Stimulated activated CD4-positive, alpha-beta T cell treated with anti-CD3 and anti-CD28 coated beads, TNF-alpha, amount 100 ng/mL, for 48 hours (primary cell): ENCODE results near the gene GEN1.

Experiments used
- DNase-seq, 3 donors: peaks; one replicate each; pipeline ENCODE4 v3.0.0-alpha.2; 2020; ENCODE audit warnings: low read depth in 3 of 3

GEN1 gene

DNA sequence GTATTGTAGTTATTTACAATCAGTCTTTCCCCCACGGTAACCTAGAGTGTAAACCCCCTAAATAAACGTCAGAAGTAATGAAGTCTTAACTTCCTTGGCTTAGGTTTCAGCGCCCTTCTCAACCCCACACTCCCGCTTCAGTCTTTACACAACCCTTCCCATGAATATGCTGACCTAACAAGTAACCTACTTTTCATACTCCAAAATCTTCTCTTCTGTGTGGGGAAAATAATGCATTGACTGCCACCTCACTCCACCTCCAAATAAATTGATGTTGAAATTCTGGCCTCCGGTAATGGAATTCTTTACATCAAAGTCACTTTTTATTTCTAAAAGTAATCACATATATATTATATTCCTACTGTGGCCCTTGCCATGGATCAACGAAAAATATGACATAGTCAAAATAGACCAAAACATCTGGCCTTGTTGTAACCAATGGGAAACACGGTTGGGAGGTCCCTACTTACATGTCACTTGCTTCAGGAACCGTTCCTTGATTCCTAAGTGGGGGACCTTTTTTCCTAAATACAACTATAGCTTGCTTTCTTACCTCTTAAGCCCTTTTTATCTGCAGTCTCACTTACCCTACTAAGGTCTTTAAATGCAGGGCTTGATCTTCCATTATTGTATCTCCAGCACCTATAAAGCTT lies 961 bp downstream of the GEN1 start:
- DNase-seq: no peak

DNA sequence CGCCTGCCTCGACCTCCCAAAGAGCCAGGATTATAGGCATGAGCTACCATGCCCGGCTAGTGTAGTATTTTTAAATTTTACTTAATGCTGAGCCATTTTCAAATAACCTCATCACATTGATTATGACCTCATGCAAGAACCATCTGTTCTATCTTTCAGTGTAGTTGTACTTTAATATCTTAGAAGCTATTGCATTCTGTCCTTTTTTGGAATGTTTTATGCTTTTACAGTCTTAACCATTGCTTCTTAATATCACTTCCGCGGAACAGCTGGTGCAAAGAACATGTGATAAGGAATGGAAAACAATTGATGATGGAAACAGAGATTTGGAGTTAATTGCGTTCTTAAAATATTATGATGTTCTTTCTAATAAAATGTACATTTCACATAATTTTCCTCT lies 2.7 kb downstream of the GEN1 start:
- DNase-seq: no peak

DNA sequence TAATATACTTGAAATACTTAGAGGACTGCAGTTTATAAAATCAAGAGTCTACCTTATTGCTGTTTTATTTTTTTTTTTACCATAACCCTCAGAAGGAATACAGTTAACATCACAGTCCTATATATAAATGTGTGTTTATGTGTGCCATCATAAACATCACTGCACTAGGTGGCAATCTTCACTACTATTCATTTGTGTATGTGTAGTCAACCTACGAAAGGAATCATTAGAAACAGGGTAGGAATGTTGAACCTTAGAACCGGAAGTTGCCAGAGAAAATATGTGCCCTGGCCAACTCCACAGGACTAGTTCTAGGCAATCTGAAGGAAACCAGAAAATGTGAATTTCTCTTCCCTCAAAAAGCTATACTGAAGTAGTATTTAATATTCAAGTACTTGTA lies 3.4 kb downstream of the GEN1 start:
- no peak for DNase-seq

DNA sequence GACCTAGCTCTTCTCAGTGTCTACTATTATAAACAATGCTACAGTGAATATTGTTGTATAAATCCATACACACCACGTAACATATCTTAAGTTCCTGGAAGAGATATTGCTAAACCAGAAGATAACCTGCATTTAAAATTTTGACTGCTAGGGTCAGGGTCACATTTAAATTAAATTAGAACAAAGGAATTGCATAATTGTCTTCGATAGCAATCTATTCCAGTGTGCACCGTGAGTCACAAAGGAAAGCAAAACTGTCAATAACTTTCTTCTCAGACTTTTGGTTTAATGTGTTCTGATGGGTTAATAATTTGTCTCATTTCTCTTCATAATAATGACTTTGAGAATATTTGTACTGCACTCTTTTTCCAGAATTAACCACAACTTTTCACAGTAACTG lies 4.2 kb downstream of the GEN1 start:
- no peak for DNase-seq

- no peak for DNase-seq
Observed at GRCh38 chr2:17759805-17760204, 5.9 kb downstream of the GEN1 start.

DNA sequence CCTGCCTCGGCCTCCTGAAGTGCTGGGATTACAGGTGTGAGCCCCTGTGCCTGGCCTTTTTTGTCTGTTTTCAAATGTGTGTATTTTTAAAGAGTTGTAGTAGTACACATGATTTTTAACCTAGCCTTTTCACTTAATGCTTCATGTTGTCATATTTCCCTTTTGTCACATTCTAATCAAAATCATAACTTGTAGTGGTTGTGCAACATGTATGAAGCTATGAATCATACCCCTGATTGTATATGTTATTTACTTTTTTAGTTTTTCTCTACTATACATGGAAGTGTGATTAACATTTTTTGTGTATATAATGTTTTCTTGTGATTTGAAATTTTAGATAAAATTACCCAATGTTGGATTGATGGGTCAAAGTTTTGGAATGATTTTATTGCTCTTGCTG lies 8.5 kb downstream of the GEN1 start:
- DNase-seq: no peak

GRCh38 chr2:17763641-17764333 lies 9.8 kb downstream of the GEN1 start:
- no peak for DNase-seq

DNA sequence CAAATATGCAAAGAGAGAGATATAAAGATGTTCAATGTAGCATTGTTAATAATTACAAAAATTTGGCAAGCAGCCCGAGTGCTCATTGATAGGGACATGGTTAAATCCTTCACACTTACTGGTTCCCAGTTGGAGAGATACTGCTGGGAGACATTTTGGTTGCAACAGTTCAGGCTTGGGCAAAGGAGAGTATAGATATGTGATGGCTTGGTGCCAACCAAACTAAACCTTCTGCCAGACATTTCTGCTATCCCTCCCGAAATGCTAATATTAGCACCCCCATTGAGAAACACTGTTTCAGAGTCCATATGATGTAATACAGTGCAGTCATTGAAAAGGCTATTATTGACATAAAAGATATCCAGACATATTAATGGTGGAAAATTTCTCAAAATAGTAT lies 11.5 kb downstream of the GEN1 start:
- DNase-seq: no peak

GRCh38 chr2:17768894-17769293 lies 15.0 kb downstream of the GEN1 start:
- no peak for DNase-seq

- no peak for DNase-seq
Observed at GRCh38 chr2:17771956-17772355, 18.0 kb downstream of the GEN1 start.

DNA sequence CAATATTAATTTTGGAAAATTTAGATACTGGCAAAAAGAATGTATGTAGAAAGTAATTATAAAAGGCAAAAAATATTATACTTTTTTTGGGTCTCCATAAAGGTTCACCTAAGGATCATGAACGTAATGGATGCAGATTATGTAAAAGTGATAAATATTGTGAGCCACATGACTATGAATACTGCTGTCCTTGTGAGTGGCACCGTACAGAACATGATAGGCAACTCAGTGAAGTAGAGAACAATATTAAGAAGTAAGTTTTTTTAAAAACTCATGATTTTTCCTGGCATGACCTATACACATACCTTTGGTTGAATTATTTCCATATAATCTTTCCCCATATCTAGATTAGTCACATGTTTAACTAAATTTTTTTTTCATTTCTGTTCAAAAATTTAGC lies 18.6 kb downstream of the GEN1 start:
- DNase-seq: no peak

- no peak for DNase-seq
Observed at GRCh38 chr2:17780546-17780945, 26.6 kb downstream of the GEN1 start.

- DNase-seq: no peak
Observed at GRCh38 chr2:17781482-17781881, 27.5 kb downstream of the GEN1 start.

DNA sequence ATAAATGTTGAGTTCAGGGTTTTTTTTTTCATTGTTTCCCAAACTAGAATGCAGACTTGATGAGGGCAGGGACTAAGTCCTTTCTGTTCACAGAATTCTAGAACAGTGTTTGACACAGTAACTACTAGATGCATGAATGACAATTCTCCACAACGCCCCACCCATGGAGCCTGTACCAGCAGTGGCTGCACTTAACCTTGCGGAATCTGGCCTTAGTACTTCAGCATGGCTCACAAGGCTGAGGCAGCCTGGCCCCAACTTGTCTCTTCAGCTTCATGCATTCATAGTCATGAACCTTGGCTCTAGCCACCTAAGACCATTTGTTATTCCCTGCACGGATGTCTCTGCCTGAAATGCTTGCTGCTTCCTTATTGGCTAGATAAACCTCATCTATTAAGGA lies 32.8 kb downstream of the GEN1 start:
- DNase-seq: no peak

DNA sequence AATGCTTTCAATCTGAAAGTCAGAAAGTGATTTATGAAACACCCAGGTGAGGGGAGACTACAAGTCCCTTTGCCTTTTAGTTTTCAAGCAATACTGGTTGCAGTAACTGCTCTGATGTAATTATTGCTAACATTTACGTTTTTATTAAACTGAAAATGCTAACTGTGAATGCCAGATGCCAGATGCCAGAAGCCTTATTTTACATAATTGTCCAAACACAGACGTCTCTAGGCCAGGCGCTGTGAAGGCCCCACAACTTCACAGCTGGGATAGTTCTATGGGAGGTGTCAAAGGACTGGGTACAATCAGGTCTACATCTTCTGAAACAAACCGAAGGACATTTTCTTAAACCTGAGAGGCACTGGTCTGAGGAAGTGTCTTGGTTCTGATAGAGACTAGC lies 34.8 kb downstream of the GEN1 start:
- no peak for DNase-seq

DNA sequence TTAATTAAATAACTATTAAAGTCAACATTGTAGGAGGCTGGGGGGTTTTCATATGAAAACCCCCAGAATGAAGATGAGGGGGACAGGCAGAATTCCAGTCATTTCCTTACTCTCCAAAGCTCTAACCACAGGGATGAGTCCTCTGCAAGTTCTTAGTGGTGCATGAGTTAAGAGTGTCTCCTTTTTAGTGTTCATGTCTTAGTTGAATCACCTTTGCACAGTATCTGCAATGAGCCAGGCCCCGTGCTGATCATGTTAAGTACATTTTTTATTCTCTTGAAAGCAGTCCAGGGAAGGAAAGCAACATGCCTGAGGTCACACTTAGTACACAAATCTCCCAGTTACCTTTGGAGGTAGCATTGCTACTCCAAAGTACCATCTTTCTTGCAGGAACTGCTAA lies 36.6 kb downstream of the GEN1 start:
- no peak for DNase-seq

- no peak for DNase-seq
Observed at GRCh38 chr2:17791121-17791816, 37.3 kb downstream of the GEN1 start.

- no peak for DNase-seq
Observed at GRCh38 chr2:17791817-17792130, 37.8 kb downstream of the GEN1 start.

- no peak for DNase-seq
Observed at GRCh38 chr2:17792515-17792914, 38.6 kb downstream of the GEN1 start.

DNA sequence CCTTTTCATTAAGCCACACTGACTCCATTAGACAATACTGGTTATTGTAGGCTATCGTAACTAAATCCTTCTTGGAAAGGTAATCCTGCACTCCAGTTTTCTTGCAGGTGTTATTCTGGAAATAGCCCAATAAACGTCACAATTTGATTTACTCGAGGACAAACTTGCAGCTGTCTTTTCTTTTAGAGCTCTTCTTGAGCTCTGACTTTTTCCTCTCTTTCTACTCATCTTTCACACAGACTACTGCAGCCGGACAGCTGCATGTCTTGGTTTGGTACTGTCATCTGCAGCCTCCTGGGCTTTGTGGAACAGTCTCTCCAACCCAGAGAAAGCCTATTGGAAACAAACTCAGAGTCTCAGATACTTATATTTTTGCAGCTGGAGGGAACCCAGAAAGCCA lies 39.4 kb downstream of the GEN1 start:
- no peak for DNase-seq

DNA sequence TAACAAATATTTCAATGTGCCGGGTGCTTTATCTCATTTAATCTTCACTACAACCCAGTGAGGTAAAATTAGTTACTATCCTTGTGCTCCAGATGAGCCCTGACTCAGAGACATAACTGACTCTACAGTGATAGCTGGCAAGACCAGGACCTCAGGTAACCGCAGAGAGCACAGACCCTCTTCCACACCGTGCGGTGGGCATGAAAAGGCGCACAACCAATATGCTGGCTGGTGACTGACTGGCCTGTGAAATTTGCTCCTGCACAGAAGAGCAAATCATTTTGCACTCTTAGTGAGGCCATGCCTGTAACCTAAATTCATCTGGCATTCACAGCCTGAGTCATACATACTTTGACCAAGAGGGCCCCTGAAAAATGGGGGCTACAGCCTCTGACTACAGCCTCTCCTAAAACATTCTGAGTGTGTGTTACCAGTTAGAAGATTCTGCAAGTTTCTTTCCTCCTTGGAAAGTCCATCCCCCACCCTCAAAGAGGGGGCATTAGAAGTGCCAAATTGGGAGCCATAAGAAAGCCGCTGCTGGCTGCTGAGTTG lies 39.9 kb downstream of the GEN1 start:
- no peak for DNase-seq

DNA sequence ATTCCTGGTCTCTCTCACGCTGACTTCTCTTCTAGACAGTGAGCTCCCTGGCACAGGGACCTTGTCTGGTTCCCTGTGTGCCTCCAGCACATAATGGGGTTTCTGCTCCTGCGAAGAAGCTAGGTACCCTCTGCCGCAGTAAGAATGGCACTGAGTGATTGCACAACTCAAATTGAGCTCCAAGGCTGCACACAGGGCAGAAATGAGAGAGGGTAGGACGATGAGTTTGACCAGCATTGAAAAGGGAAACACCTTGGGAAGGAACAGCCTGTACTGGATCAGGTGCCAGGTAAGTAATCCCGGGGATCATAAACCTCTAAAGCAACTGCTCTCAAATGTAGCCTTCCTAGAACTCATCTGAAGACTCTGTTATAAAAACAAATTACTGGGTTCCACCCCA lies 41.4 kb downstream of the GEN1 start:
- no peak for DNase-seq

DNA sequence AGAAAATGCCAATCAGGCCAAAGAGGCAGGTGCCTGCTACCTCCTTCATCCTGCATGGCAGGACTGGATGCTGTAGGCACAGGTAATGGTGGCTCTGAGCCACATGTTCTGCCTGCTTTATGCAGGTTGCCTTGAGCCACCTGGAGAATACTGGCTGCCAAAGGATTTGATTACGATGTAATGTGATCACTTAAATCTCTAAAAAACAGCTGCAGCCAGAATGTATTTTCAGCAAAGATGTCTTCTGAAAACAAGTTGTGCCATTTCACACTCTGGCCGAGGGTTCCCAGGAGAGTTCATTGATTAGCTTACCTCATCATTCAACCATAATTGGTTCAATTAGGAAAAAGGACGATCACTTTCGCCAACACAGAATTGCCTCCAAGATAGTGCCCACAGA lies 44.4 kb downstream of the GEN1 start:
- no peak for DNase-seq
